Loucy (cell line): ENCODE measurements around the gene ESR2.

Source experiments
- H2AFZ ChIP-seq: fragments of 200-600 bp; sonication (generic); 2 replicates; pipeline ENCODE4 v1.6.0; 2016; ENCODE audit warnings: antibody characterized with exemption, mild to moderate bottlenecking, low read length, moderate library complexity
- H3F3A ChIP-seq: fragments of 200-600 bp; 2 replicates; pipeline ENCODE4 v1.6.0; 2016; ENCODE audit warnings: antibody characterized with exemption, low read depth, mild to moderate bottlenecking
- H3K27me3 ChIP-seq: fragments of 200-600 bp; sonication (generic); 2 replicates; pipeline ENCODE4 v1.6.1; 2014; ENCODE audit warnings: low read length, mild to moderate bottlenecking; ENCODE audit not compliant: insufficient read depth, poor library complexity, severe bottlenecking
- H3K36me3 ChIP-seq: fragments of 200-600 bp; sonication (generic); 2 replicates; pipeline ENCODE4 v1.6.1; 2016; ENCODE audit warnings: low read length; ENCODE audit not compliant: insufficient read depth
- H3K4me1 ChIP-seq: fragments of 200-600 bp; sonication (generic); 2 replicates; pipeline ENCODE4 v1.5.1; 2014; ENCODE audit warnings: low read length, mild to moderate bottlenecking; ENCODE audit not compliant: insufficient read depth, poor library complexity, severe bottlenecking
- H3K4me2 ChIP-seq: fragments of 200-600 bp; sonication (generic); 2 replicates; pipeline ENCODE4 v1.6.0; 2014; ENCODE audit warnings: antibody characterized with exemption, low read length, low read depth, mild to moderate bottlenecking; ENCODE audit not compliant: poor library complexity, severe bottlenecking
- H3K4me3 ChIP-seq: fragments of 200-600 bp; sonication (generic); 2 replicates; pipeline ENCODE4 v1.5.1; 2014; ENCODE audit warnings: low read length, mild to moderate bottlenecking, mixed read lengths; ENCODE audit not compliant: poor library complexity, severe bottlenecking
- H3K79me2 ChIP-seq: fragments of 200-600 bp; sonication (generic); 2 replicates; pipeline ENCODE4 v1.6.1; 2014; ENCODE audit warnings: low read length; ENCODE audit not compliant: insufficient read depth
- H3K9ac ChIP-seq: fragments of 200-600 bp; sonication (generic); 2 replicates; pipeline ENCODE4 v1.6.0; 2014; ENCODE audit warnings: mild to moderate bottlenecking, low read depth, low read length, moderate library complexity; ENCODE audit not compliant: poor library complexity, severe bottlenecking
- H3K9me2 ChIP-seq: fragments of 200-600 bp; sonication (generic); replicated peaks from 2 replicates; pipeline ENCODE4 v1.6.1; 2016; ENCODE audit warnings: low read depth, low read length, mixed read lengths
- H3K9me3 ChIP-seq: fragments of 200-600 bp; sonication (generic); 2 replicates; pipeline ENCODE4 v1.6.1; 2014; ENCODE audit warnings: mild to moderate bottlenecking, antibody characterized with exemption, low read length, low read depth; ENCODE audit not compliant: insufficient read depth
- H4K20me1 ChIP-seq: fragments of 200-600 bp; sonication (generic); 2 replicates; pipeline ENCODE4 v1.6.0; 2014; ENCODE audit warnings: antibody characterized with exemption, low read length, mild to moderate bottlenecking; ENCODE audit not compliant: insufficient read depth, poor library complexity, severe bottlenecking
- CTCF ChIP-seq: fragments of 200-600 bp; sonication (generic); conservative IDR thresholded peaks from 2 replicates; pipeline ENCODE4 v1.5.1; 2014; ENCODE audit warnings: mild to moderate bottlenecking, antibody characterized with exemption, low read length
- EZH2phosphoT487 ChIP-seq: fragments of 200-600 bp; IDR thresholded peaks from 2 replicates; pipeline ENCODE4 v1.6.1; 2018; ENCODE audit warnings: antibody characterized with exemption, mild to moderate bottlenecking, moderate library complexity, borderline replicate concordance

The ESR2 gene

GRCh38 chr14:64174922-64175782 lies 119.0 kb downstream of the ESR2 start:
- Histone ChIP-seq H4K20me1 (no peaks in the 10 kb centered on the region), H3K79me2 (no peaks in the 10 kb centered on the region), H3K4me1 (no peaks in the 10 kb centered on the region), H3K4me3 (no peak overlapping the region), H3K27me3 (no peaks in the 10 kb centered on the region), H3K9me3 (no peaks in the 10 kb centered on the region), H3K9ac (no peak overlapping the region), H3K9me2 (no peaks in the 10 kb centered on the region), H2AFZ (no peak overlapping the region), H3K36me3 (peaks cover 18% of the 10 kb centered on the region; the same call in 1 of the 2 replicates), H3F3A (no peaks in the 10 kb centered on the region), H3K4me2 (no peak overlapping the region)
- TF ChIP-seq EZH2phosphoT487 (no peak), CTCF (no peak)

- no peak overlapping the region for H3K9ac ChIP-seq
- H2AFZ ChIP-seq: no peak overlapping the region
- no peak for TF ChIP-seq CTCF
- no peak for TF ChIP-seq EZH2phosphoT487
- no peaks in the 10 kb centered on the region for H3K9me2 ChIP-seq
- no peaks in the 10 kb centered on the region for H3K27me3 ChIP-seq
- no peaks in the 10 kb centered on the region for H3F3A ChIP-seq
- H3K4me1 ChIP-seq: no peaks in the 10 kb centered on the region
- H3K9me3 ChIP-seq: no peaks in the 10 kb centered on the region
- no peaks in the 10 kb centered on the region for H3K79me2 ChIP-seq
- H3K4me3 ChIP-seq: no peak overlapping the region
- H3K4me2 ChIP-seq: no peak overlapping the region
- H4K20me1 ChIP-seq: no peaks in the 10 kb centered on the region
- H3K36me3 ChIP-seq: peaks cover 29% of the 10 kb centered on the region; the same call in 1 of the 2 replicates
These were observed 124.0 kb downstream of the ESR2 start for GRCh38 chr14:64170181-64170580.

- 0 out of 2 replicates have a peak, but pooled peaks have one; percentile 29 for TF ChIP-seq CTCF
- TF ChIP-seq EZH2phosphoT487: no peak
- H3K36me3 ChIP-seq: peaks cover 7% of the 10 kb centered on the region; the same call in 1 of the 2 replicates
These were observed 134.6 kb downstream of the ESR2 start for GRCh38 chr14:64159588-64159987.

More at GRCh38 chr14:64159588-64159987, 134.6 kb downstream of the ESR2 start:
- Histone ChIP-seq H2AFZ (no peak overlapping the region), H3K9ac (no peak overlapping the region), H3K79me2 (no peaks in the 10 kb centered on the region), H3K9me2 (no peaks in the 10 kb centered on the region), H3F3A (no peaks in the 10 kb centered on the region), H4K20me1 (no peaks in the 10 kb centered on the region), H3K4me2 (no peak overlapping the region), H3K4me1 (no peaks in the 10 kb centered on the region), H3K4me3 (no peak overlapping the region), H3K9me3 (no peaks in the 10 kb centered on the region), H3K27me3 (no peaks in the 10 kb centered on the region)
